ENCODE data around the gene FBXW9. TPM values are rescaled to one million over a fixed set of nuclear protein-coding genes. Genes with fewer than 3 reads are reported as not detected.

Gene FBXW9
- total and polyA plus RNA-seq, 2 of the 8 experiments (the other 6 are each of a cell fraction or from before 2014, with no cell fraction given) = 10.8 to 30.1 TPM

- no peak overlapping the region for H3K4me3 ChIP-seq (ENCODE audit: extremely low read depth in 1 of 4, insufficient read depth in 2 of 4, low read depth in 3 of 4, low read length in 4 of 4)
- no peak overlapping the region for H4K5ac ChIP-seq (ENCODE audit: insufficient read length, low read depth, low read length)
- DNase-seq (ENCODE audit: low read depth in 1 of 2, low spot score in 2 of 2) = no peak
- no peak overlapping the region for H3K23ac ChIP-seq (ENCODE audit: insufficient read length)
- no peak overlapping the region for H2BK12ac ChIP-seq (ENCODE audit: low read depth, low read length)
- peaks cover 0 to 6% (median 3%) of the 10 kb centered on the region in 4 experiments; a peak in 5 of 7 replicates for H3K4me1 ChIP-seq (replicated peaks in 1 of 4; ENCODE audit: control insufficient read depth in 3 of 4, insufficient read depth in 4 of 4, low read length in 3 of 4)
- no peak overlapping the region for H3K4ac ChIP-seq (replicated peaks; ENCODE audit: insufficient read length, low read depth, low read length)
- H2BK120ac ChIP-seq (replicated peaks; ENCODE audit: low read depth, low read length) = no peak overlapping the region
- POLR2A ChIA-PET (ENCODE audit: partially characterized antibody) = interaction anchor here (1.7 kb wide), 1 partner anchor 8 kb away, joined by 4 read pairs; no protein-coding TSS in a partner anchor
- H3K36me3 ChIP-seq (ENCODE audit: control insufficient read depth in 2 of 4, insufficient read depth in 4 of 4, low read length in 3 of 4) = peaks cover 3 to 26% (median 7%) of the 10 kb centered on the region in 4 experiments; a peak in 6 of 8 replicates
- FAIRE-seq = no peak
- no peak overlapping the region for H4K91ac ChIP-seq (replicated peaks; ENCODE audit: insufficient read length, low read length)
- no peaks in the 10 kb centered on the region for H3K9me3 ChIP-seq (ENCODE audit: insufficient read depth in 2 of 2, low read depth in 1 of 2, low read length in 1 of 2)
- H2BK15ac ChIP-seq (ENCODE audit: low read length) = no peak overlapping the region
- CTCF ChIA-PET (ENCODE audit: partially characterized antibody) = interaction anchor here (0.5 to 1.7 kb wide), 6 partner anchors 9 to 96 kb away, joined by 3 to 10 read pairs (median 4); partner anchors contain the start of gene FBXW9
- no peak overlapping the region for H3K56ac ChIP-seq (replicated peaks; ENCODE audit: insufficient read length, low read depth, low read length)
- no peaks in the 10 kb centered on the region for H3K79me2 ChIP-seq (ENCODE audit: control insufficient read depth in 1 of 2, insufficient read depth in 2 of 2, low read length in 2 of 2)
- no peak overlapping the region for H3K9ac ChIP-seq (replicated peaks in 1 of 4; ENCODE audit: extremely low read depth in 1 of 4, low read depth in 3 of 4, low read length in 3 of 4)
- H3K79me1 ChIP-seq (ENCODE audit: low read depth, low read length) = no peaks in the 10 kb centered on the region
- H2AK5ac ChIP-seq (ENCODE audit: low read depth, low read length) = no peak overlapping the region
- peaks cover 0 to 3% of the 10 kb centered on the region in 2 experiments for H4K20me1 ChIP-seq (replicated peaks in 1 of 2; ENCODE audit: control insufficient read depth in 1 of 2, insufficient read depth in 2 of 2, low read length in 2 of 2)
- WGBS, 2 experiments (ENCODE audit: extremely low coverage in 1 of 2, insufficient coverage in 1 of 2, insufficient read length in 1 of 2, insufficient replicate concordance in 2 of 2, low coverage in 1 of 2, low lambda C conversion rate in 2 of 2, missing lambda C conversion rate in 1 of 2) = 92% methylated on average over 8 of the region's 8 CpGs; no CpG with 5 or more reads in 1 of the 2 experiments
- no peak overlapping the region for H2BK5ac ChIP-seq (ENCODE audit: low read depth, low read length)
- H3K27me3 ChIP-seq (replicated peaks in 1 of 4; ENCODE audit: control insufficient read depth in 3 of 4, extremely low read depth in 1 of 4, insufficient read depth in 3 of 4, low read length in 3 of 4) = no peaks in the 10 kb centered on the region
- H2AFZ ChIP-seq (ENCODE audit: low read length) = no peak overlapping the region
- no peak overlapping the region for H4K8ac ChIP-seq (ENCODE audit: extremely low read depth, insufficient read depth, low read length)
- H3K14ac ChIP-seq (ENCODE audit: insufficient read length) = no peak overlapping the region
- no peak overlapping the region for H3K18ac ChIP-seq (ENCODE audit: extremely low read depth, low read length)
- H3K4me2 ChIP-seq (ENCODE audit: insufficient read depth in 1 of 2, low read depth in 2 of 2, low read length in 2 of 2) = no peak overlapping the region
- H2BK20ac ChIP-seq (ENCODE audit: low read length) = no peak overlapping the region
- no peaks in the 10 kb centered on the region for H3K23me2 ChIP-seq (ENCODE audit: low read depth, low read length)
- no peak overlapping the region for H3K27ac ChIP-seq (ENCODE audit: low read depth, low read length)
- TF ChIP-seq YY1 (IDR thresholded peaks at IDR 0.05; ENCODE audit: low read depth, low read length) (no peak), RAD21 (IDR thresholded peaks at IDR 0.05 in 1 of 2, conservative IDR thresholded peaks at IDR 0.05 in 1 of 2; ENCODE audit: low read depth in 2 of 2, low read length in 2 of 2) (no peak), POLR2A (IDR thresholded peaks at IDR 0.05; ENCODE audit: control extremely low read depth in 1 of 2, low read depth in 2 of 2, low read length in 2 of 2) (no peak), SIN3A (conservative IDR thresholded peaks at IDR 0.05 in 1 of 2, IDR thresholded peaks at IDR 0.05 in 1 of 2; ENCODE audit: low read depth in 1 of 2, low read length in 2 of 2) (no peak), JUN (IDR thresholded peaks at IDR 0.05; ENCODE audit: low read depth, low read length) (no peak), RBBP5 (IDR thresholded peaks at IDR 0.05; ENCODE audit: borderline replicate concordance, low read depth, low read length) (no peak)
Measured at GRCh38 chr19:12655546-12655945, 40.9 kb downstream of the FBXW9 start.

Measured in H1 (cell line).